HG03060 (cell line): Measurements from ENCODE around the gene SMG7.

Experiments used
- ATAC-seq: cut with Tn5 transposase; IDR thresholded peaks from one replicate; pipeline ENCODE4 v1.9.1; 2021; ENCODE audit warnings: low read depth, moderate number of reproducible peaks; ENCODE audit not compliant: unreplicated experiment

The SMG7 gene

GRCh38 chr1:183585038-183585437 lies 112.7 kb downstream of the SMG7 start:
- no peak for ATAC-seq

GRCh38 chr1:183586455-183586854 lies 114.2 kb downstream of the SMG7 start:
- ATAC-seq, result no peak

- ATAC-seq, result no peak
These were observed 114.6 kb downstream of the SMG7 start for GRCh38 chr1:183586926-183587325.

- no peak for ATAC-seq
These were observed 116.5 kb downstream of the SMG7 start for GRCh38 chr1:183588827-183589226.

DNA sequence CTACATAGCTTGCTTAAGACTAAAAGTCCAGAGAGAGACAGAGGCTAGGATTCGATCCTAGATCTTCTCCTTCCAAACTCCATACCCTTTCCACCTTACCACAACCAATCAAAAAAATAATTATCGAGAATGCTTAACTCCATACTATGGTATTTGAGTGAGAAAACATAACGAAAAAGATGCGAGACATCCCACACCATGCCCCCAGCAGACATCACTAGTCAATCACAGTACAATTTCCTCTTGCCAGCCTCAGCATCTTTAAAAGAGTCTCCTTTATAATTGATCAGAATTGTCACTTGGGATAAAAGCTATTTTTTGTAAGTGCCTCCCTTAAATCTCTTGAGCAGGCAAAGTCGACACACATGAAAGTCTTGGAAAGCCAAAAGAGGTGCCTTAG lies 117.1 kb downstream of the SMG7 start:
- ATAC-seq, result no peak

DNA sequence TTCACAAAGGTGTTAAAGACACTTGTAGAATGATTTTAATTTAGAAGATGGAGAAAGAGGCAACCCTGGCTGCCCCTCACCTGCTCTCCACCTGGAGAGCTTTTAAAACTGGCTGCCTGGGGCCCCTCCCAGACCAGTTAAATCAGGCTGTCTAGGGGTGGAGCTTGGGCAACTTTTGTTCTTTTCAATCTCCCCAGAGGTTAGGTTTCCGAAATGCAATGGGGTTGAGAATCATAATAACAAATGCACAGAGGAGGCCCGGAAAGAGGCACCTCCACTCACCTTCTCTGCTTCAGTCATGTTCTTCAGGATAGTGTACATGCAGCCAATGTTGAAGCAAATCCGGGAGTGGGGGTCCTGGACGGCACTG lies 117.6 kb downstream of the SMG7 start:
- ATAC-seq, result no peak

DNA sequence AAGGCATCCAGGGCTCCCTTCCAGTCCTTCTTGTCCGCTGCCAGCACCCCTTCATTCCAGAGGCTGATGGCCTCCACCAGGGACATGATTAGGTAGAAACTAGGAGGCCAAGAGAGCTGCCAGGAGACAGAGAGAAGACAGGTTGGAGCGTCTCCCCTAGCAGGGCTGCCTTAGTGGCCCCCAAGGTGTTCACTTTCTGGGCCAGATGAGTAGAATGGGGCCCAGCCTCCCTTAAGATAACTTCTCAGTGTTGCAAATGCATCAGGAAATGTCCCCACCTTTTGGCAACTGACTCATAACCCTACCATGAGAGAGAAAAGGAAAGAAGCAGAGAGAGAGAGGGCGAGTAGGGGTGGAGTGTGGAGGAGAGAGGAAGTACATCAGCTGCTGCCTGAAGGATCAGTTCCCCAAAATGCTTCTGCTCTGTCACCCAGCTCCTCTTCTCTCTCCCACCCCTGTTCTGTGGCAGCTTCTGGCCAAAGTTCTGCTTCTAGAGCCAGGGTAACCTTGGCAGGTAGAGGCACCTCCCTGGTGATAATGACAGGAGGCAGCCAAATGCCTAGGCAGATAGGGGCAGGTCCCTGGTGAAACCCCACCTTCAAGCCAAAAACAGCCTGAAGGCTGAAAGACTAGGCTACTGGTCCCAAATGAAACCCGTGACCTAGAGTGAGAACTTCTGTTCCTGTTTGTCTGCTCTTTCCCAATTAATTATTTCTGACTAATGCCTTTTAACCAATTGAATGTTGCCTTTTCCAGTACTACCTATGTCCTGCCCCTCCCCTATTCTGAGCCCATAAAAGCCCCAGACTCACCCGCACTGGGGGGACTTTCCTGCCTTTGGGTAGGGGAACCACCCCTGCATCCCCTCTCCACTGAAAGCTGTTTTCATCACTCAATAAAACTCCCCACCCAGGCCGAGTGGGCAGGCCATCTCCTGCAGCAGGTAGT lies 118.2 kb downstream of the SMG7 start, which contains the start of gene NCF2:
Gene NCF2 (minus strand): TSS at position 216 of the 948 bp plus-strand sequence. CDS start 130 bp downstream, at position 86.
- ATAC-seq, result peak; percentile 62

GRCh38 chr1:183592733-183593132 lies 120.4 kb downstream of the SMG7 start:
- no peak for ATAC-seq

DNA sequence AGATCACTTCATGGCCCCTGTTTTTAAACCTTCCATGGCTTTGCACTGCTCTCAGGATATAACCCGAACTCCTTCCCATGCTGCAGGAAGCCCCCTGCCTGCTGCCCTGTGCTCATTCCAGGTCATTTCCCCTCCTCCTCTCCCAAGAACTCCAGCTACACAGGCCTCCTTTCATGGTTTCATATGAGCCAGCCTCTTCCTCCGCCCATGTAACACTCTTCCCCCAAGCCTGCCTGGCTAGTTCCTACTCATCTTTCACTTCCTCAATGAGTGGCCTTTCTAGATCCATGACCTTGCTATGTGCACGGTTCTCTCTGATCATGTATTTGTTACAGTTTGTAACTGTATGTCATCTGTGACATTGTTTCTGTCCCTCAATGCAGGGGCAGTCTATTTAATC lies 121.1 kb downstream of the SMG7 start:
- ATAC-seq, result peak; percentile 49

GRCh38 chr1:183595537-183595936 lies 123.2 kb downstream of the SMG7 start:
- ATAC-seq, result no peak

DNA sequence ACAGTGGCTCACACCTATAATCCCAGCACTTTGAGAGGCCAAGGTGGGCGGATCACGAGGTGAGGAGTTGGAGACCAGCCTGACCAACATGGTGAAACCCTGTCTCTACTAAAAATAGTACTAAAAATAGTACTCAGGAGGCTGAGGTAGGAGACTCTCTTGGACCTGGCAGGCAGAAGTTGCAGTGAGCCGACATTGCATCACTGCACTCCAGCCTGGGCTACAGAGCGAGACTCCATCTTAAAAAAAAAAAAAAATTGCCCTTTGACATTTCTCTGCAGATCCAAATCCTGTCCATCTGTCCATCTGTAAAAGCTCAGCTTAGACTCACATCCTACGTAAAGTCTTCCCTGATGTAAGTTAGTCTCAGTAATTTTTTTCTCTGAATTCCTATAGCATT lies 124.2 kb downstream of the SMG7 start:
- ATAC-seq, result no peak

GRCh38 chr1:183597656-183598347 lies 125.5 kb downstream of the SMG7 start:
- no peak for ATAC-seq

DNA sequence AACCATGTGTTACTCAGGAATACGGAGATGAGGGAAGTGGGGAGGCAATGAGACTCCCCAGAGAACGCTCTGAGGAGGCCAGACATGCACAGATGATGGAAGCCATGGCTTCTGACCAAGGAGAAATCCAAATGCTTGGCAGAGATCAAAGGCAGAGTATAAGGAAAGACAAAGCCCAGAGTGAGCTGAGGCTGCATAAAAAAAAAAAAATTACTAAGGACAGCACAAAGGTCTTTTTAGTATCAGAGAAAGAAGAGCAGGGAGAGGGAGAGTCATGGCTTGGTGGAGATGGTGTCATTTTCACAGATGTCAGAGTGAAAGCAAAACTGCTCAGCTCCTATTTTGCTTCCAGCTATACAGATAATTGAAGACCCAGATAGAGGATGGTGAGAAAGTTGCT lies 126.1 kb downstream of the SMG7 start:
- ATAC-seq, result no peak

DNA sequence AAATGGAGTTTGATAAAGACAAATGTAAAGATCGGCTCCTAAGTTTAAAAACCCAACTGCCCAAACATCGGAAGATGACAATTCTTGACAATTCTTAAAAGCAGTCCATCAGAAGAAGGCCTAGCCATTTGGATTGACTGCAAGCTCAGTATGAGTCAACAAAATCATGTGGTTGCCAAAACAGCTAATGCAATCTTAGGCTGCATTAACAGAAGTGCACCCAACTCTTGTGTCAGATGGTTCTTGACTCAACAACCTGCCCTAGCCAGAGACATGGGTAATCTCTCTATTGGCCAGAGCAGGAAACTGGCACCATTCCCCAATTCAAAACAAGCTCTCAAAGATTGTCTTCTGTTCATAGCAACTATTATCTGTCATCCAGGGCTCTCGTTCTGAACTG lies 127.8 kb downstream of the SMG7 start:
- no peak for ATAC-seq

- no peak for ATAC-seq
These were observed 128.3 kb downstream of the SMG7 start for GRCh38 chr1:183600634-183601033.

DNA sequence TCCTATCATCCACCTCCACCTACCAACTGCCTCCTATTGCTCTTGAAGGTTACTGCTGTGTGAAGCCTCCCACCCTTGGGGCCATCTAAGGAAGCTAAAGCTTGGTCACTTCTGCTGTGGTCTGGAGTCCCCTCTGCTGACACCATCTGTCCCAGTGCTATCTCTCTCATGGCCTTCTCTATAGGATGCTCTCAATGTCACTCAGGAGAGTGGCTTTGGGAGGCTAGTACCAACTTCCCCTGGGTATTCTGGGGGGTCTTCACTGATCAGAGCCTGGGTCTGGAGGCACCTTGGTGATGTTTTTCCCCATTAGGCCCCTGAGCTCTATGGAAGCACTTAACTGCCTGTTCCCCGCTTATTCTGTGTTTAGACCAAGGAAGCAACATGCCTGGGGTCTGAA lies 130.2 kb downstream of the SMG7 start:
- ATAC-seq, result no peak
